ENCODE results near the gene IFIT5.
"Not testable (repeated sequence)": the region's sequence is repeated elsewhere in the genome, so short reads cannot be mapped to it uniquely, and the experiment has no call there.

- TF ChIP-seq CTCF, POLR2A (IDR thresholded peaks at IDR 0.05): not testable (repeated sequence)
Measured at GRCh38 chr10:89410551-89410950, 3.8 kb upstream of the IFIT5 start.
